GM12891 (cell line): Measurements from ENCODE around the gene MYL11.
A peak's percentile ranks its signal among the peaks of the same experiment; 100 is the strongest.

Source experiments
- DNase-seq: peaks from one replicate; pipeline ENCODE4 v3.0.0; 2011; ENCODE audit warnings: low spot score; ENCODE audit not compliant: insufficient read length
- FAIRE-seq: peaks from 2 replicates; lab custom pipeline; 2011; peaks lifted over from hg19 to GRCh38; lab: Jason Lieb, UNC
- PAX5 ChIP-seq: IDR thresholded peaks from 2 replicates; pipeline ENCODE4 v1.6.1; 2011; ENCODE audit warnings: low read length, moderate library complexity, mild to moderate bottlenecking; ENCODE audit not compliant: insufficient read depth, severe bottlenecking
- POLR2A ChIP-seq: IDR thresholded peaks from 2 replicates; pipeline ENCODE4 v1.6.1; 2011; ENCODE audit warnings: low read depth, low read length, control low read depth
- POLR2AphosphoS5 ChIP-seq: IDR thresholded peaks from 2 replicates; pipeline ENCODE4 v1.6.1; 2011; ENCODE audit warnings: low read depth, low read length, control low read depth
- POU2F2 ChIP-seq: IDR thresholded peaks from 2 replicates; pipeline ENCODE4 v1.6.1; 2011; ENCODE audit warnings: low read depth, mild to moderate bottlenecking, control low read depth, low read length, moderate library complexity
- SPI1 ChIP-seq: IDR thresholded peaks from 2 replicates; pipeline ENCODE4 v1.6.1; 2011; ENCODE audit warnings: low read depth, low read length, control low read depth
- TAF1 ChIP-seq: IDR thresholded peaks from 2 replicates; pipeline ENCODE4 v1.6.1; 2011; ENCODE audit warnings: low read depth, low read length, control low read depth

MYL11 gene

GRCh38 chr16:30407102-30407803 lies 32.7 kb downstream of the MYL11 start, which contains the start of gene ZNF771:
ZNF771 (plus strand) TSS chr16:30407606; CDS start chr16:30408054, 448 bp downstream.
- FAIRE-seq (peak; percentile 77), DNase-seq (peak; percentile 89)
- TF ChIP-seq TAF1 (peak; percentile 66; the same call in 1 of the 2 replicates), POU2F2 (no peak), POLR2AphosphoS5 (peak; percentile 69), POLR2A (peak; percentile 68; the same call in 1 of the 2 replicates), SPI1 (no peak), PAX5 (no peak)

- DNase-seq (peak; percentile 47), FAIRE-seq (no peak)
- TF ChIP-seq SPI1 = no peak
- no peak for TF ChIP-seq TAF1
Measured at GRCh38 chr16:30407804-30408534, 33.4 kb downstream of the MYL11 start.

GRCh38 chr16:30409125-30410060 lies 34.8 kb downstream of the MYL11 start:
- DNase-seq = peak; percentile 72
- no peak for FAIRE-seq
- TF ChIP-seq PAX5 = no peak
- no peak for TF ChIP-seq POLR2AphosphoS5
- no peak for TF ChIP-seq TAF1
- TF ChIP-seq SPI1 = no peak
- TF ChIP-seq POLR2A = no peak
- TF ChIP-seq POU2F2 = no peak

- FAIRE-seq = no peak
- TF ChIP-seq SPI1 (no peak), TAF1 (no peak), PAX5 (no peak), POU2F2 (no peak), POLR2A (no peak), POLR2AphosphoS5 (no peak)
- DNase-seq = no peak
Measured at GRCh38 chr16:30413112-30413806, 38.7 kb downstream of the MYL11 start.

GRCh38 chr16:30414159-30414558 lies 39.6 kb downstream of the MYL11 start:
- no peak for DNase-seq
- FAIRE-seq = no peak
- no peak for TF ChIP-seq TAF1
- no peak for TF ChIP-seq POLR2A
- no peak for TF ChIP-seq PAX5
- TF ChIP-seq SPI1 = no peak
- TF ChIP-seq POLR2AphosphoS5 = no peak
- TF ChIP-seq POU2F2 = no peak

GRCh38 chr16:30416047-30416603 lies 41.5 kb downstream of the MYL11 start:
- no peak for TF ChIP-seq POLR2A
- no peak for TF ChIP-seq TAF1
- TF ChIP-seq POU2F2 = no peak
- TF ChIP-seq PAX5 = no peak
- no peak for TF ChIP-seq SPI1
- no peak for TF ChIP-seq POLR2AphosphoS5
- no peak for DNase-seq
- no peak for FAIRE-seq

GRCh38 chr16:30416624-30417528 lies 42.3 kb downstream of the MYL11 start:
- FAIRE-seq (no peak), DNase-seq (no peak)
- TF ChIP-seq POLR2A (no peak), POU2F2 (no peak), PAX5 (no peak), TAF1 (no peak), SPI1 (no peak), POLR2AphosphoS5 (no peak)

GRCh38 chr16:30417529-30418349 lies 43.1 kb downstream of the MYL11 start:
- TF ChIP-seq POLR2AphosphoS5 (peak; percentile 54; the same call in 1 of the 2 replicates), POU2F2 (no peak)
- DNase-seq = peak; percentile 88
- FAIRE-seq = peak; percentile 100
